Neural progenitor cell (in vitro differentiated cells): Measurements from ENCODE around the gene ANXA8L1.
"Not testable (repeated sequence)": the region's sequence is repeated elsewhere in the genome, so short reads cannot be mapped to it uniquely, and the experiment has no call there.

Source experiments
- EZH2phosphoT487 ChIP-seq: fragments of 200-600 bp; sonication (generic); IDR thresholded peaks from 2 replicates; pipeline ENCODE4 v1.6.1; 2017; ENCODE audit warnings: antibody characterized with exemption
- TF ChIP-seq, protein P1 (sequence below): fragments of 200-600 bp; sonication (generic); IDR thresholded peaks from 2 replicates; pipeline ENCODE4 v1.5.1; 2017; ENCODE audit warnings: antibody characterized with exemption, mild to moderate bottlenecking

- TF ChIP-seq, protein P1, sequence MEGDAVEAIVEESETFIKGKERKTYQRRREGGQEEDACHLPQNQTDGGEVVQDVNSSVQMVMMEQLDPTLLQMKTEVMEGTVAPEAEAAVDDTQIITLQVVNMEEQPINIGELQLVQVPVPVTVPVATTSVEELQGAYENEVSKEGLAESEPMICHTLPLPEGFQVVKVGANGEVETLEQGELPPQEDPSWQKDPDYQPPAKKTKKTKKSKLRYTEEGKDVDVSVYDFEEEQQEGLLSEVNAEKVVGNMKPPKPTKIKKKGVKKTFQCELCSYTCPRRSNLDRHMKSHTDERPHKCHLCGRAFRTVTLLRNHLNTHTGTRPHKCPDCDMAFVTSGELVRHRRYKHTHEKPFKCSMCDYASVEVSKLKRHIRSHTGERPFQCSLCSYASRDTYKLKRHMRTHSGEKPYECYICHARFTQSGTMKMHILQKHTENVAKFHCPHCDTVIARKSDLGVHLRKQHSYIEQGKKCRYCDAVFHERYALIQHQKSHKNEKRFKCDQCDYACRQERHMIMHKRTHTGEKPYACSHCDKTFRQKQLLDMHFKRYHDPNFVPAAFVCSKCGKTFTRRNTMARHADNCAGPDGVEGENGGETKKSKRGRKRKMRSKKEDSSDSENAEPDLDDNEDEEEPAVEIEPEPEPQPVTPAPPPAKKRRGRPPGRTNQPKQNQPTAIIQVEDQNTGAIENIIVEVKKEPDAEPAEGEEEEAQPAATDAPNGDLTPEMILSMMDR = not testable (repeated sequence)
- TF ChIP-seq EZH2phosphoT487 = not testable (repeated sequence)
These were observed 34.0 kb downstream of the ANXA8L1 start for GRCh38 chr10:46409556-46409955.
